ENCODE results near the gene EML1. TPM values are rescaled to one million over a fixed set of nuclear protein-coding genes. Genes with fewer than 3 reads are reported as not detected.

EML1 gene
- total RNA-seq, 1 experiment from 2014 or later: 2.5 TPM

- Mint-ChIP-seq H3K36me3 (ENCODE audit: insufficient read depth, unreplicated experiment) (no peaks in the 10 kb centered on the region), H3K27ac (ENCODE audit: unreplicated experiment) (no peak overlapping the region), H3K4me1 (ENCODE audit: low read depth, unreplicated experiment) (no peaks in the 10 kb centered on the region), H3K4me3 (ENCODE audit: low read depth, unreplicated experiment) (no peak overlapping the region), H3K9me3 (ENCODE audit: low read depth, unreplicated experiment) (no peaks in the 10 kb centered on the region), H3K27me3 (ENCODE audit: unreplicated experiment) (peaks cover 18% of the 10 kb centered on the region)
- DNase-seq: no peak
- intact Hi-C loops (cut with micrococcal nuclease; ENCODE audit: unreplicated experiment): no loop called here
- CTCF ChIA-PET: interaction anchor here (1.1 kb wide), 1 partner anchor 13 kb away, joined by 3 read pairs; no protein-coding TSS in a partner anchor
- TF ChIP-seq CTCF (IDR thresholded peaks at IDR 0.05; ENCODE audit: unreplicated experiment): no peak
- no TSS peak for BruUV-seq (replicated peaks)
Observed at GRCh38 chr14:99943620-99944019, 150.4 kb downstream of the EML1 start.

GRCh38 chr14:99944241-99944651 is 151.0 kb downstream of the EML1 start:
- H3K27ac Mint-ChIP-seq (ENCODE audit: unreplicated experiment): no peak overlapping the region

GRCh38 chr14:99945732-99946651 is 152.8 kb downstream of the EML1 start:
- Mint-ChIP-seq H3K4me1 (ENCODE audit: low read depth, unreplicated experiment) (no peaks in the 10 kb centered on the region), H3K4me3 (ENCODE audit: low read depth, unreplicated experiment) (no peak overlapping the region), H3K36me3 (ENCODE audit: insufficient read depth, unreplicated experiment) (no peaks in the 10 kb centered on the region), H3K27ac (ENCODE audit: unreplicated experiment) (no peak overlapping the region), H3K27me3 (ENCODE audit: unreplicated experiment) (peaks cover 18% of the 10 kb centered on the region), H3K9me3 (ENCODE audit: low read depth, unreplicated experiment) (no peaks in the 10 kb centered on the region)
- CTCF ChIA-PET: interaction anchor here (0.7 kb wide), 1 partner anchor 705 kb away, joined by 4 read pairs; no protein-coding TSS in a partner anchor
- DNase-seq: no peak
- BruUV-seq (replicated peaks): no TSS peak
- no peak for TF ChIP-seq CTCF (IDR thresholded peaks at IDR 0.05; ENCODE audit: unreplicated experiment)
- intact Hi-C loops (cut with micrococcal nuclease; ENCODE audit: unreplicated experiment): no loop called here

More at GRCh38 chr14:99944241-99944651, 151.0 kb downstream of the EML1 start:
- TF ChIP-seq CTCF (IDR thresholded peaks at IDR 0.05; ENCODE audit: unreplicated experiment): no peak
- H3K27me3 Mint-ChIP-seq (ENCODE audit: unreplicated experiment): peaks cover 18% of the 10 kb centered on the region
- intact Hi-C loops (cut with micrococcal nuclease; ENCODE audit: unreplicated experiment): no loop called here
- no peak overlapping the region for H3K4me3 Mint-ChIP-seq (ENCODE audit: low read depth, unreplicated experiment)
- CTCF ChIA-PET: interaction anchor here (1.1 kb wide), 1 partner anchor 14 kb away, joined by 3 read pairs; no protein-coding TSS in a partner anchor
- no peaks in the 10 kb centered on the region for H3K4me1 Mint-ChIP-seq (ENCODE audit: low read depth, unreplicated experiment)
- H3K9me3 Mint-ChIP-seq (ENCODE audit: low read depth, unreplicated experiment): no peaks in the 10 kb centered on the region
- DNase-seq: no peak
- H3K36me3 Mint-ChIP-seq (ENCODE audit: insufficient read depth, unreplicated experiment): no peaks in the 10 kb centered on the region
- no TSS peak for BruUV-seq (replicated peaks)

GRCh38 chr14:99946652-99947489 is 153.7 kb downstream of the EML1 start:
- intact Hi-C loops (cut with micrococcal nuclease; ENCODE audit: unreplicated experiment): no loop called here
- peak; percentile 72 for TF ChIP-seq CTCF (IDR thresholded peaks at IDR 0.05; ENCODE audit: unreplicated experiment)
- CTCF ChIA-PET: interaction anchor here (0.7 kb wide), 1 partner anchor 704 kb away, joined by 4 read pairs; no protein-coding TSS in a partner anchor
- BruUV-seq (replicated peaks): no TSS peak
- Mint-ChIP-seq H3K4me3 (ENCODE audit: low read depth, unreplicated experiment) (no peak overlapping the region), H3K9me3 (ENCODE audit: low read depth, unreplicated experiment) (no peaks in the 10 kb centered on the region), H3K27me3 (ENCODE audit: unreplicated experiment) (peaks cover 18% of the 10 kb centered on the region), H3K4me1 (ENCODE audit: low read depth, unreplicated experiment) (no peaks in the 10 kb centered on the region), H3K27ac (ENCODE audit: unreplicated experiment) (no peak overlapping the region), H3K36me3 (ENCODE audit: insufficient read depth, unreplicated experiment) (no peaks in the 10 kb centered on the region)
- DNase-seq: peak; percentile 54

Data from Calu3 (cell line).